GM21367 (cell line): ENCODE results near the gene TTC28.

Experiments
- ATAC-seq: cut with Tn5 transposase; IDR thresholded peaks from one replicate; pipeline ENCODE4 v1.9.1; 2021; ENCODE audit not compliant: unreplicated experiment

TTC28 gene

GRCh38 chr22:27980424-27981148, 699.1 kb downstream of the TTC28 start:
- no peak for ATAC-seq

GRCh38 chr22:27978802-27979201, 700.8 kb downstream of the TTC28 start:
- ATAC-seq = no peak

GRCh38 chr22:27978317-27978716, 701.3 kb downstream of the TTC28 start:
- no peak for ATAC-seq

DNA sequence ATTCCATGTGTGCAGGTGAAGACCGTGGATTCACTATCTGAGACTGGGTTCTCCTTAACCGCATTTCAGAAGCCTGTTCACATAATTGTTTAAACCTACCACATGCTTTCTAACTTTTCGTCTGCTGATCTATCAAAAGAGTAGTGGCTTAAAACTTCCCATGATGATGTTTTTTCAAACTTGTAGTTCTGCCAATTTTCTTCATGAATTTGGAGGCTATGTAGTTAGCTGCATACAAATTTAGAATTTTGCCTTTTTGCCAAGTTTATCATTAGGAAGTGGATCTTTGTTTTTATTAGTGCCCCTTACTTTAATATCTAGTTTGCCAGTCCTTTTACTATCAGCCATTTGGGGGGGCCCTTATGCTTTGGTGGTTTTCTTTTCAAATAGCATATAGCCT, 703.1 kb downstream of the TTC28 start:
- ATAC-seq = no peak

- no peak for ATAC-seq
Measured at GRCh38 chr22:27975381-27976013, 704.1 kb downstream of the TTC28 start.

GRCh38 chr22:27973846-27974245, 705.8 kb downstream of the TTC28 start:
- no peak for ATAC-seq

- ATAC-seq = no peak
Measured at GRCh38 chr22:27972732-27973698, 706.6 kb downstream of the TTC28 start.

DNA sequence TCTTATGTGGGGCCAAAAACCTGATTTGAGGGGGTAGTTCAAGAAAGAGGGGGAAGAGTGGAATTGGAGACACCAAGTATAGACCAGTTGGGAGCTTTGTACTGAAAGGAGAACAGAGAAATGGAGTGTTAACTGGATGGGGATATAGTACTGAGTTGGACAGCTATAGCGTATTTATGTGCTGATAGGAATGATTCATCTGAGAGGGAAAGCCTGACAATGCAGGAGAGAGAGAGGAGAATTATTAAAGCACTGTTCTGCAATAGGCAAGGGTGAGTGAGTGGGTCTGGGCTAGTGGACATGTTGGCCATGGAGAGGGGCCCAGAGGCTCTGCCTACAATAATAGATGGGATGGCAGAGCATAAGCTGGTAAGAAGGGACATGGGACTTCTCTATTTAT, 707.7 kb downstream of the TTC28 start:
- ATAC-seq = no peak

DNA sequence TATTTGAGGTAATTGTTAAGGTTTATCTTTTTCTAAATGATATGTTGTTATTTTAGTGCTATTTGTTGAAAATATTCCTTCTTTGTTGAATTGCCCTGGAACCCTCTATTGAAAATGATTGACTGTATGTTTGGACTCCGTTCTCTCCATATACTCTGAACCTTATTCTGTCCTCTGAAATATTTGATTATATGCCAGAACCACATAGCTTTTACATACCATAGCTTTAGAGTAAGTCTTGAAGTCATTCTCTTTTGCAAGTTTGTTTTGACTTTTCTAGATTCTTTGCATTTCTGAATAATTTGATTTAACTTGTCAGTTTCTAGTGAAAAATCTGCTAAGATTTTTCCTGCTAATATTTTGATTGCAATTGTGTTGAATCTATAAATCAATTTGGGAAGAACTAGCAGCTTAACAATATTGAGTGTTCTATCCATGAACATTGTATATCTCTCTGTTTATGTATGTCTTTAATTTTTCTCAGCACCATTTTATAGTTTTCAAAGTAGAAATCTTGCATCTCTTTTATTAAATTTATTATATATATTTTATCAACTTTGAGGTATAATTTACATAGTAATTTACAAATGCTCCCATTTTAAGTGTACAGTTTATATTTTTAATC, 708.9 kb downstream of the TTC28 start:
- ATAC-seq = no peak

- no peak for ATAC-seq
Measured at GRCh38 chr22:27966168-27967064, 713.2 kb downstream of the TTC28 start.

- no peak for ATAC-seq
Measured at GRCh38 chr22:27962268-27963044, 717.2 kb downstream of the TTC28 start.

DNA sequence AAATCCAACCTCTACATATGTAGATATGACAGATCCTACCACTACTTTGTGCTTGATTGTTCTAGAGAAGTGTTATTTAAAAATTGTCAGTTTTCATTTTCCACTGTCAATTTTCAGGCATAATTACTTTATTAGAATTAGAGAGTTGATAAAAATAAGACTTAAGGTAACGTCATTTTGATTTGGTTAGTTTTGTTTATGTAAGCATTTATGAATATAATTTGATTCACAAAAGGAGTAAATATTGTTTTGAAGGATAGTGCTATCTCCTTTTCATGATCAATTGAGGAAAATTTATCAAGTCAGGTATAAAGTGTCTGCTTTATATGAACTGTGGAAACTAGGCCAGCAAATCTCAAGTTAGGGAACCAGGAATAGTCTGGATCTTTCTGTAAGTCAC, 718.0 kb downstream of the TTC28 start:
- no peak for ATAC-seq

DNA sequence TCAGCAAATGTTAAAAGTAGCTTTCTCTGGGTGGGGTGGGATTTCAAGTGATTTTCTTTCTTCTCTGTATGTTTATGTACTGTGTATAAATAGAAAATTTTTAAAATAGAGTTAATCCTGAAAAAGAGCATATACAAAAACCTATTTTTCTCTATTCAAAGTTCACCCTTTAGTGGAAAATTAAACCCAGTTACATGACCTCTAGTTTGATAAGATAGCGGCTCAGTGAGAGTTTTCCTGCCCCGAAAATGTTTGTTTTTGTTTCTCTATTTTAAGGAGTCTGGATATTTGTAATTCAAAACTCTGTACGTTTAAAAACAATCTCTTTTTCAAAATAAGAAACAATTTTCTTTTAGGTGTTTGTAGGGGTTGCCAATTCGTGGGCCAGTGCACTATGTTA, 718.5 kb downstream of the TTC28 start:
- no peak for ATAC-seq

GRCh38 chr22:27959335-27960090, 720.1 kb downstream of the TTC28 start:
- ATAC-seq = no peak

GRCh38 chr22:27952779-27953178, 726.9 kb downstream of the TTC28 start:
- no peak for ATAC-seq

GRCh38 chr22:27952091-27952490, 727.5 kb downstream of the TTC28 start:
- no peak for ATAC-seq

GRCh38 chr22:27949421-27949820, 730.2 kb downstream of the TTC28 start:
- no peak for ATAC-seq

DNA sequence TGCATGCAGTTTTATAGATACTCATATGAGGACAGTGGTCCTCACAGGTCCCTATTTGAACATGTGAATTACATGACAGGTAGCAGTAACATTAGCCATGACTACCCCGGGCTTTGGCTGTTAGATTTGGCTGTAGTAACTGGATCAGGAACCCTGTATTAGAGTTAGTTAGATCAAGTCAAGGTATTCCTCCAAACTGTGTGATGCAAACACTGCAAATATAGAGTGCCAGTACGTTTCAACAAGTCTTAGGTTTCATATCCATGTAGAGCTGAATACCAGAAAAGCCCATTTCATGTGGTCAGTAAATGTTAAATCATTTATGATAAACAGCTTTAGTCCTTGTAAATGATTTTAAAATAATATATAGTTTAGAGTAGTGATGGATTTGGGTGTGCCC, 731.1 kb downstream of the TTC28 start:
- ATAC-seq = no peak

GRCh38 chr22:27947448-27947847, 732.2 kb downstream of the TTC28 start:
- no peak for ATAC-seq
